HepG2 (cell line): ENCODE data around the gene CIBAR2. TPM values are rescaled to one million over a fixed set of nuclear protein-coding genes. Genes with fewer than 3 reads are reported as not detected.

ENCODE experiments used
- ARID5B ChIP-seq: IDR thresholded peaks from 2 replicates; pipeline ENCODE4 v1.4.0; 2020; ENCODE audit warnings: mild to moderate bottlenecking, missing genetic modification reagents
- ASH2L ChIP-seq: fragments of 300-600, 200-600 bp; sonication (generic); IDR thresholded peaks from 2 replicates; pipeline ENCODE4 v1.7.0; 2017; ENCODE audit warnings: low read depth, mild to moderate bottlenecking, moderate library complexity, mixed read lengths, low read length; ENCODE audit not compliant: insufficient read length
- ATAD3A ChIP-seq: sonication (generic); formaldehyde crosslinking; IDR thresholded peaks from 2 replicates; pipeline ENCODE4 v1.4.0; 2020; ENCODE audit warnings: missing genetic modification reagents
- ELK4 ChIP-seq: sonication (generic); formaldehyde crosslinking; IDR thresholded peaks from 2 replicates; pipeline ENCODE4 v1.9.0; 2021; ENCODE audit warnings: missing genetic modification reagents, borderline replicate concordance
- ERF ChIP-seq: IDR thresholded peaks from 2 replicates; pipeline ENCODE4 v1.6.1; 2018; ENCODE audit warnings: missing biosample characterization, missing genetic modification reagents
- MLXIP ChIP-seq: sonication (generic); formaldehyde crosslinking; IDR thresholded peaks from 2 replicates; pipeline ENCODE4 v1.9.0; 2021; ENCODE audit warnings: missing genetic modification reagents, borderline replicate concordance
- MTERF4 ChIP-seq: sonication (generic); formaldehyde crosslinking; IDR thresholded peaks from 2 replicates; pipeline ENCODE4 v1.8.0; 2023; ENCODE audit warnings: mild to moderate bottlenecking, missing genetic modification reagents
- NFATC3 ChIP-seq: sonication (generic); formaldehyde crosslinking; IDR thresholded peaks from 2 replicates; pipeline ENCODE4 v1.5.1; 2020; ENCODE audit warnings: mild to moderate bottlenecking, missing genetic modification reagents
- NR3C1 ChIP-seq: sonication (generic); formaldehyde crosslinking; IDR thresholded peaks from 2 replicates; pipeline ENCODE4 v1.4.0; 2020; ENCODE audit warnings: missing genetic modification reagents
- PHB2 ChIP-seq: fragments of 450-650 bp; IDR thresholded peaks from 2 replicates; pipeline ENCODE4 v1.6.1; 2018; ENCODE audit not compliant: partially characterized antibody
- PITX1 ChIP-seq: sonication (generic); formaldehyde crosslinking; IDR thresholded peaks from 2 replicates; pipeline ENCODE4 v1.5.1; 2020; ENCODE audit warnings: mild to moderate bottlenecking, missing genetic modification reagents
- SNAI1 ChIP-seq: sonication (generic); formaldehyde crosslinking; IDR thresholded peaks from 2 replicates; pipeline ENCODE4 v1.5.0; 2020; ENCODE audit warnings: mild to moderate bottlenecking, missing genetic modification reagents, borderline replicate concordance
- SNRNP70 ChIP-seq: fragments of 200-400 bp; formaldehyde crosslinking; IDR thresholded peaks from 2 replicates; pipeline ENCODE4 v1.6.1; 2017; ENCODE audit warnings: mild to moderate bottlenecking, low read depth, low read length, moderate library complexity
- ZBTB2 ChIP-seq: sonication (generic); formaldehyde crosslinking; IDR thresholded peaks from 2 replicates; pipeline ENCODE4 v1.8.0; 2022; ENCODE audit warnings: low read depth, missing genetic modification reagents
- ZFP37 ChIP-seq: sonication (generic); formaldehyde crosslinking; IDR thresholded peaks from 2 replicates; pipeline ENCODE4 v1.4.0; 2020; ENCODE audit warnings: missing genetic modification reagents, borderline replicate concordance
- ZNF121 ChIP-seq: sonication (generic); formaldehyde crosslinking; IDR thresholded peaks from 2 replicates; pipeline ENCODE4 v1.5.0; 2020; ENCODE audit warnings: mild to moderate bottlenecking, missing genetic modification reagents
- ZNF24 ChIP-seq: fragments of 450-650 bp; IDR thresholded peaks from 2 replicates; pipeline ENCODE4 v1.6.1; 2017; ENCODE audit warnings: antibody characterized with exemption, mild to moderate bottlenecking
- ZNF3 ChIP-seq: IDR thresholded peaks from 2 replicates; pipeline ENCODE4 v1.7.0; 2017; ENCODE audit warnings: inconsistent platforms
- ZNF383 ChIP-seq: sonication (generic); formaldehyde crosslinking; IDR thresholded peaks from 2 replicates; pipeline ENCODE4 v1.4.0; 2020; ENCODE audit warnings: missing genetic modification reagents, mild to moderate bottlenecking, borderline replicate concordance
- ZSCAN29 ChIP-seq: sonication (generic); formaldehyde crosslinking; conservative IDR thresholded peaks from 2 replicates; pipeline ENCODE4 v1.4.0; 2020; ENCODE audit warnings: mild to moderate bottlenecking, missing genetic modification reagents
- polyA plus RNA-seq, 8 experiments: library from polyadenylated mRNA; depleted of rRNA in 3 of 8; stranded (reverse) in 7 of 8; unstranded in 1 of 8; fragments of >200 nt; fragmentation: Illumina TruSeq in 4 of 8; extraction: Trizol in 4 of 8; gene quantifications; 2 replicates each; pipeline versions ENCODE4 v1.2.1 to v1.2.3, GENCODE V29; 2011 to 2016; ENCODE audit warnings: low read depth in 4 of 8, missing spikeins in 1 of 8, mixed read lengths in 1 of 8; ENCODE audit not compliant: insufficient read depth in 1 of 8
- total RNA-seq, 5 experiments: library from RNA; depleted of rRNA; stranded (reverse); fragments of >200 nt; fragmentation: Illumina TruSeq; extraction: Trizol; gene quantifications; 2 replicates each; pipeline ENCODE4 v1.2.3, GENCODE V29; 2016; ENCODE audit warnings: low read depth in 1 of 5

CIBAR2 gene
- total and polyA plus RNA-seq, 2 of the 13 experiments (the other 11 are each of a cell fraction or from before 2014, with no cell fraction given), result not detected

GRCh38 chr16:85114909-85115567 is 2.8 kb upstream of the CIBAR2 start (continued):
- no peak for TF ChIP-seq MTERF4 (CRISPR knock-in tag)
- TF ChIP-seq ZNF3 (CRISPR knock-in tag), result peak; percentile 54; the same call in 1 of the 2 replicates
- no peak for TF ChIP-seq SNAI1 (CRISPR knock-in tag)
- TF ChIP-seq ELK4 (CRISPR knock-in tag), result no peak
- TF ChIP-seq MLXIP (CRISPR knock-in tag), result no peak
- TF ChIP-seq ZNF24, result no peak
- TF ChIP-seq PHB2, result no peak
- TF ChIP-seq SNRNP70, result no peak
- TF ChIP-seq ERF, result peak; percentile 75
- TF ChIP-seq ZBTB2 (CRISPR knock-in tag), result no peak
- TF ChIP-seq ZFP37 (CRISPR knock-in tag), result no peak
- no peak for TF ChIP-seq ZNF383
- peak; percentile 100 for TF ChIP-seq ZNF121 (CRISPR knock-in tag)
- TF ChIP-seq ZSCAN29 (CRISPR knock-in tag), result peak; percentile 88
- TF ChIP-seq NR3C1 (CRISPR knock-in tag), result no peak
- TF ChIP-seq ATAD3A (CRISPR knock-in tag), result no peak
- no peak for TF ChIP-seq NFATC3 (CRISPR knock-in tag)
- TF ChIP-seq PITX1 (CRISPR knock-in tag), result peak; percentile 66; the same call in 1 of the 2 replicates
- peak; percentile 48 for TF ChIP-seq ARID5B
- peak; percentile 45 for TF ChIP-seq ASH2L
